Dendritic cell treated with granulocyte-macrophage colony-stimulating factor and Interleukin-4, amounts not matched to agents 40 ng/mL and 50 ng/mL, for 4 days (primary cell): ENCODE measurements around the gene KRCC1.
A peak's percentile ranks its signal among the peaks of the same experiment; 100 is the strongest.

Experiments used
- H3K27ac Mint-ChIP-seq: one replicate; pipeline ENCODE4 v1.8.0; 2022; ENCODE audit warnings: mild to moderate bottlenecking, mixed read lengths
- H3K27me3 Mint-ChIP-seq: one replicate; pipeline ENCODE4 v1.8.0; 2022; ENCODE audit warnings: mild to moderate bottlenecking, mixed read lengths
- H3K36me3 Mint-ChIP-seq: one replicate; pipeline ENCODE4 v1.8.0; 2022; ENCODE audit warnings: low read depth, mixed read lengths
- H3K4me1 Mint-ChIP-seq: one replicate; pipeline ENCODE4 v1.8.0; 2022; ENCODE audit warnings: low read depth, mixed read lengths
- H3K4me3 Mint-ChIP-seq: one replicate; pipeline ENCODE4 v1.8.0; 2022; ENCODE audit warnings: mild to moderate bottlenecking, moderate library complexity, mixed read lengths
- H3K9me3 Mint-ChIP-seq: one replicate; pipeline ENCODE4 v1.8.0; 2022; ENCODE audit warnings: mixed read lengths
- intact Hi-C: fragments of 100-400 bp; cut with micrococcal nuclease; formaldehyde crosslinking; loops from one replicate; pipeline ENCODE4 v1.15.0; 2022

The KRCC1 gene

GRCh38 chr2:88067189-88067588 is 11.6 kb upstream of the KRCC1 start:
- no peak overlapping the region for H3K27ac Mint-ChIP-seq
- H3K9me3 Mint-ChIP-seq: no peaks in the 10 kb centered on the region

GRCh38 chr2:88066543-88066942 is 11.0 kb upstream of the KRCC1 start:
- intact Hi-C loops: no loop called here
- no peaks in the 10 kb centered on the region for H3K36me3 Mint-ChIP-seq
- no peaks in the 10 kb centered on the region for H3K27me3 Mint-ChIP-seq
- H3K27ac Mint-ChIP-seq: no peak overlapping the region
- H3K4me1 Mint-ChIP-seq: peaks cover 11% of the 10 kb centered on the region
- no peak overlapping the region for H3K4me3 Mint-ChIP-seq
- H3K9me3 Mint-ChIP-seq: no peaks in the 10 kb centered on the region

More at GRCh38 chr2:88067189-88067588, 11.6 kb upstream of the KRCC1 start:
- Mint-ChIP-seq H3K27me3 (no peaks in the 10 kb centered on the region), H3K4me3 (no peak overlapping the region), H3K36me3 (no peaks in the 10 kb centered on the region), H3K4me1 (peaks cover 9% of the 10 kb centered on the region)
- intact Hi-C loops: no loop called here

GRCh38 chr2:88061295-88061694 is 5.7 kb upstream of the KRCC1 start:
- intact Hi-C loops: no loop called here

GRCh38 chr2:88060907-88061275 is 5.3 kb upstream of the KRCC1 start:
- H3K4me3 Mint-ChIP-seq: no peak overlapping the region
- H3K36me3 Mint-ChIP-seq: no peaks in the 10 kb centered on the region
- no peaks in the 10 kb centered on the region for H3K9me3 Mint-ChIP-seq
- no peak overlapping the region for H3K27ac Mint-ChIP-seq
- H3K27me3 Mint-ChIP-seq: no peaks in the 10 kb centered on the region
- peaks cover 24% of the 10 kb centered on the region for H3K4me1 Mint-ChIP-seq
- intact Hi-C loops: loop anchor here (1.0 kb wide), 2 partner anchors 99 to 126 kb away; no protein-coding TSS in a partner anchor

More at GRCh38 chr2:88061295-88061694, 5.7 kb upstream of the KRCC1 start:
- H3K27ac Mint-ChIP-seq: no peak overlapping the region
- peaks cover 20% of the 10 kb centered on the region for H3K4me1 Mint-ChIP-seq
- H3K9me3 Mint-ChIP-seq: no peaks in the 10 kb centered on the region
- no peak overlapping the region for H3K4me3 Mint-ChIP-seq
- H3K36me3 Mint-ChIP-seq: no peaks in the 10 kb centered on the region
- H3K27me3 Mint-ChIP-seq: no peaks in the 10 kb centered on the region

GRCh38 chr2:88059979-88060906 is 4.7 kb upstream of the KRCC1 start:
- Mint-ChIP-seq H3K36me3 (peaks cover 3% of the 10 kb centered on the region), H3K27me3 (no peaks in the 10 kb centered on the region), H3K27ac (no peak overlapping the region), H3K4me1 (peaks cover 26% of the 10 kb centered on the region), H3K4me3 (no peak overlapping the region), H3K9me3 (no peaks in the 10 kb centered on the region)
- intact Hi-C loops: loop anchor here (1.0 kb wide), 2 partner anchors 100 to 127 kb away; no protein-coding TSS in a partner anchor

GRCh38 chr2:88058191-88058590 is 2.6 kb upstream of the KRCC1 start:
- no peaks in the 10 kb centered on the region for H3K27me3 Mint-ChIP-seq
- intact Hi-C loops: no loop called here
- no peaks in the 10 kb centered on the region for H3K9me3 Mint-ChIP-seq
- peaks cover 43% of the 10 kb centered on the region for H3K4me1 Mint-ChIP-seq
- no peak overlapping the region for H3K4me3 Mint-ChIP-seq
- peaks cover 19% of the 10 kb centered on the region for H3K36me3 Mint-ChIP-seq
- no peak overlapping the region for H3K27ac Mint-ChIP-seq

GRCh38 chr2:88057437-88057844 is 1.9 kb upstream of the KRCC1 start:
- intact Hi-C loops: no loop called here
- Mint-ChIP-seq H3K36me3 (peaks cover 24% of the 10 kb centered on the region), H3K4me3 (no peak overlapping the region), H3K27ac (peak overlapping the region; percentile 29), H3K27me3 (no peaks in the 10 kb centered on the region), H3K9me3 (no peaks in the 10 kb centered on the region), H3K4me1 (peaks cover 41% of the 10 kb centered on the region)

GRCh38 chr2:88054782-88055370 is 707 bp downstream of the KRCC1 start:
- H3K4me1 Mint-ChIP-seq: peaks cover 47% of the 10 kb centered on the region
- H3K9me3 Mint-ChIP-seq: no peaks in the 10 kb centered on the region
- intact Hi-C loops: loop anchor here (1.0 kb wide), 1 partner anchor 39 kb away; the partner anchor contains the start of gene RNU2-63P
- H3K27ac Mint-ChIP-seq: peak overlapping the region; percentile 97
- H3K36me3 Mint-ChIP-seq: peaks cover 33% of the 10 kb centered on the region
- H3K27me3 Mint-ChIP-seq: no peaks in the 10 kb centered on the region
- H3K4me3 Mint-ChIP-seq: peak overlapping the region; percentile 96

- H3K27me3 Mint-ChIP-seq: no peaks in the 10 kb centered on the region
- peaks cover 38% of the 10 kb centered on the region for H3K36me3 Mint-ChIP-seq
- H3K4me1 Mint-ChIP-seq: peaks cover 53% of the 10 kb centered on the region
- H3K4me3 Mint-ChIP-seq: peak overlapping the region; percentile 96
- H3K9me3 Mint-ChIP-seq: no peaks in the 10 kb centered on the region
- peak overlapping the region; percentile 97 for H3K27ac Mint-ChIP-seq
- intact Hi-C loops: loop anchor here (2.0 kb wide), 1 partner anchor 17 kb away; no protein-coding TSS in a partner anchor
Observed at GRCh38 chr2:88053934-88054781, 1.4 kb downstream of the KRCC1 start.

- Mint-ChIP-seq H3K4me3 (peak overlapping the region; percentile 6), H3K36me3 (peaks cover 38% of the 10 kb centered on the region), H3K4me1 (peaks cover 53% of the 10 kb centered on the region), H3K9me3 (no peaks in the 10 kb centered on the region), H3K27me3 (no peaks in the 10 kb centered on the region), H3K27ac (peak overlapping the region; percentile 97)
- intact Hi-C loops: loop anchor here (2.0 kb wide), 1 partner anchor 16 kb away; no protein-coding TSS in a partner anchor
Observed at GRCh38 chr2:88053296-88053695, 2.3 kb downstream of the KRCC1 start.

- no peaks in the 10 kb centered on the region for H3K27me3 Mint-ChIP-seq
- peaks cover 38% of the 10 kb centered on the region for H3K36me3 Mint-ChIP-seq
- no peak overlapping the region for H3K27ac Mint-ChIP-seq
- H3K4me1 Mint-ChIP-seq: peaks cover 46% of the 10 kb centered on the region
- H3K4me3 Mint-ChIP-seq: no peak overlapping the region
- H3K9me3 Mint-ChIP-seq: no peaks in the 10 kb centered on the region
- intact Hi-C loops: loop anchor here (2.0 kb wide), 1 partner anchor 15 kb away; no protein-coding TSS in a partner anchor
Observed at GRCh38 chr2:88051792-88052191, 3.8 kb downstream of the KRCC1 start.

- peaks cover 36% of the 10 kb centered on the region for H3K36me3 Mint-ChIP-seq
- peaks cover 39% of the 10 kb centered on the region for H3K4me1 Mint-ChIP-seq
- intact Hi-C loops: no loop called here
Observed at GRCh38 chr2:88049622-88050021, 6.0 kb downstream of the KRCC1 start.

GRCh38 chr2:88048541-88048940 is 7.0 kb downstream of the KRCC1 start:
- Mint-ChIP-seq H3K4me3 (no peak overlapping the region), H3K27ac (no peak overlapping the region), H3K36me3 (peaks cover 38% of the 10 kb centered on the region), H3K9me3 (no peaks in the 10 kb centered on the region), H3K4me1 (peaks cover 32% of the 10 kb centered on the region), H3K27me3 (no peaks in the 10 kb centered on the region)
- intact Hi-C loops: no loop called here

More at GRCh38 chr2:88049622-88050021, 6.0 kb downstream of the KRCC1 start:
- H3K4me3 Mint-ChIP-seq: no peak overlapping the region
- no peaks in the 10 kb centered on the region for H3K9me3 Mint-ChIP-seq
- H3K27ac Mint-ChIP-seq: no peak overlapping the region
- no peaks in the 10 kb centered on the region for H3K27me3 Mint-ChIP-seq
